GM19324 (cell line): ENCODE results near the gene ST8SIA3.
"Not testable (repeated sequence)": the region's sequence is repeated elsewhere in the genome, so short reads cannot be mapped to it uniquely, and the experiment has no call there.

Experiments
- ATAC-seq: cut with Tn5 transposase; IDR thresholded peaks from one replicate; pipeline ENCODE4 v1.9.1; 2021; ENCODE audit warnings: mild to moderate bottlenecking, moderate library complexity; ENCODE audit not compliant: unreplicated experiment, low FRiP score

Gene ST8SIA3

DNA sequence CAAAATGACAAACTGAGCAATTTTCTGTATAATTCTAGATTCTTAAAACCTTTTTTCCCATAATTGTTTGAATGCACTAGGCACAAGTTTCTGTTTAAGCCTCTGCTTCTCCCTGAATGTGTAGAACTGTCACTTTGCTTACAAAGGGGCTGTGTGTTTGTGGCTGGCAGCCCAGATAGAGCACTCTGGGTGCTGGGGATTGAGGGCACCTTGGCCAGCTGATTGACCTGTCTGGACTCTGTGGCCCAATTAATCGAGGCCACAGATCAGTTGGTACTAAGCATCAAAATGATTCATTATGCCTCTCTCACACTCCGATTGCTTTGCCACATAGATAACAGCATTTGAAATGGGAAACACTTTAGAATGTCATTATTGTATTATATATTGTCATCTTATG is 12.1 kb downstream of the ST8SIA3 start:
- no peak for ATAC-seq

DNA sequence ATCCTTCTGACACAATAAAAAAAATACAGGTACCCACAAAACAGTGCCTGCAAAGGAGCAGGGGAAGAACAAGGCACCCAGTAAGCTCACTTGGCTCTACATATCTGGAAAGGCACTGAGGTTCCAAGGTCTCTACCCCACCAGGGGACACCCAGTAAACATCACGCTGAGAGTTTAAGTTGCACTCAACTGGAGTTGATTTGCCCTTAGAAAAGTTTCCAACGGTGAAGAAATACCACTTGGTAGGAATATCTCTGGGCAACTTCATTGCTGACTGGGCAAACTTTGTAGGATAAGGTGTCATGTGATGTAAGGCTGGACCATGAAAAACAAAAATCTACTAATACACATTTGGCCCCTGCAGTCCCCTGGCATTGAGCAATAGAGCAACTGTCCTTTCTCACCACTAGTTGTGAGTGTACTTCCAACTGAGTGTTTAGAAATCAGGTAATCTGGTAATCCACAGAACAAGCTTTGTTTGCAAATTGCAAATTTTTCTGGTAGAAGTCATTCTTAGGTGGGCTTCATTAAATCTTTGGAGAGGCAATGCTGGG is 14.2 kb downstream of the ST8SIA3 start:
- no peak for ATAC-seq

DNA sequence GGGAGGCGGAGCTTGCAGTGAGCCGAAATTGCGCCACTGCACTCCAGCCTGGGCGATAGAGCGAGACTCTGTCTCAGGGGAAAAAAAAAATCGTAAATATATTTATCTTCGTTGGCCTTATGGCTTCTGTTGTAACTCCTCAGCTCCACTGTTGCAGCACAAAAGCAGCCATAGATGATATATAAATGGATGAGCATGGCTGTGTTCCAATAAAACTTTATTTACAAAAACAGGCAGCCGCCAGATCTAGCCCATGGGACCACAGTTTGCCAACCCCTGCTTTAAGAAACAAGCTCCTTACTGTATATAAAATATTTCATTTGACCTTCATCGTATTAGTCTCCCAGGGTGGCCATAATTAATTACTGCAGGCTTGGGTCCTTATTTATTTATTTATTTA is 20.1 kb downstream of the ST8SIA3 start:
- ATAC-seq, result no peak

DNA sequence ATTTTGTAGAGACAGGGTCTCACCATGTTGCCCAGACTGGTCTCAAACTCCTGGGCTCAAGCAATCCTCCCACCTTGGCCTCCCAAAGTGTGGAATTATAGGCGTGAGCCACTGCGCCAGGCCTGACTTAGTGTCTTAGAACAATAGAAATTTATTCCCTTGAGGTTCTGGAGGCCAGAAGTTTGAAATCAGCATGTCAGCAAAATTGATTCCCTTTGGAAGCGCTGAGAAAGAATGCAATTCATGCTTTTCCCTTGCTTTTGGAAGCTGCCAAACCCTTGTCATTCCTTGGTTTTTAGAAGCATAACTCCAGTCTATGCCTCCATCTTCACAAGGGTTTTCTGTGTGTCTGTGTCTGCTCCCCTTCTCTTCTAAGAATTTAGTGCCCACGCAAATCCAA is 20.7 kb downstream of the ST8SIA3 start:
- no peak for ATAC-seq

DNA sequence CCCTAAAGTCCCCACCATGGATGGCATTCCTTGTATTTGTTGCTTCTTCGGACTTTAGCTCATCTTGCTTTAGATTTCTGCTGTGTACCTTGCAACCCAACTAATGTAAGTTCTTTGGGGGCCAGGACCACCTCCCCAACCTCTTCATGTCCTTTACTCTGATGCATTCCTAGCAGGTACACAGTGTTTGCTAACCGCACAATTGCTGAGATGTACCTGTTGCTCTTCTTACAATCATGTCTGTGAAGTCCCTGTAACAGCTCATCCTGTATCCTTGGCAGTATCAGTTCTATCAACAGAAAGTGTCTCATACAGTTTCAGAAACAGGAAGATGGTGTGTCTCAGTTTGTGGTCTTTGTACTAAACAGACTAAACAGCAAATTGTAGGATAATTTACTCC is 24.1 kb downstream of the ST8SIA3 start:
- no peak for ATAC-seq

DNA sequence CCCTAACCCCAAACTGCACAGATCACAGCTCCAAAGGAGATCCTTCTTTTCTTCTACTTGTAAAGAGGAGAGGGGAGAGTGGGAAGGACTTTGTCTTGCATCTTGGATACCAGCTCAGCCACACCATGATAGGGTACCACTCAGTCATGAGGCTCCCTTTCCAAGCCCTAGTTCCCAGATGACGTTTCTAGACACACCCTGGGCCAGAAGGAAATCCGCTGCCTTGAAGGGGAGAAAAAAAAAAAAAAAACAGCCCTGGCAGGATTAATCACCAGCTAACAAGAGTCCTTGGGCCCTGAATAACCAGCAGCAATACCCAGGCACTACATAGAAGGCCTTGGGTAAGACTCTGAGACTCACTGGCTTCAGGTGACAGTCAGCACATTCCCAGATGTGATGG is 36.9 kb downstream of the ST8SIA3 start:
- no peak for ATAC-seq

DNA sequence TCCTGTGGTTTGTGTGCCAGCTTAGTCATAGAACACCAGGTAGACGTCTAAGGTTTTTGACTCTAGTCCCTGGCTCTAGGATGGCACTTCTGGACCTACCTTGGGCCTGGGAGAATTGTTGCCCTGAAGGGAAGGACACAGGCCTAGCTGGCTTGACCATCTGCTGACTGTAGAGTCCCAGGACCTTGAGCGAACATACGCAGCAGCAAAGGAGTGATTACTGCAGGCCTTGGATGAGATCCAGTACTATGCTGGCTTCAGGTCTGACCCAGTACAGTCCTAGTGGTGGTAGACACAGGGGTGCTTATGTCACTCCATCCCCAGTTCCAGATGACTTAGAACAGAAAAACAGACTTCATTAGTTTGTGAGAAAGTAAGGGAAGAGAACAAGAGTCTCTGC is 37.7 kb downstream of the ST8SIA3 start:
- no peak for ATAC-seq

DNA sequence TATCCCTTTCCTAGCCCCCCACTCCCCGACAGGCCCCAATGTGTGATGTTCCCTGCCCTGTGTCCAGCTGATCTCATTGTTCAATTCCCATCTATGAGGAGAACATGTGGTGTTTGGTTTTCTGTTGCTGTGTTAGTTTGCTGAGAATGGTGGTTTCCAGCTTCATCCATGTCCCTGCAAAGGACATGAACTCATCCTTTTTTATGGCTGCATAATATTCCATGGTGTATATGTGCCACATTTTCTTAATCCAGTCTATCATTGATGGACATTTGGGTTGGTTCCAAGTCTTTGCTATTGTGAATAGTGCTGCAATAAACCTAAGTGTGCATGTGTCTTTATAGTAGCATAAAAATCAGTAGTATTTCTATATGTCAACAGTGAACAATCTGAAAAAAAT is 42.4 kb downstream of the ST8SIA3 start:
- ATAC-seq, result not testable (repeated sequence)

DNA sequence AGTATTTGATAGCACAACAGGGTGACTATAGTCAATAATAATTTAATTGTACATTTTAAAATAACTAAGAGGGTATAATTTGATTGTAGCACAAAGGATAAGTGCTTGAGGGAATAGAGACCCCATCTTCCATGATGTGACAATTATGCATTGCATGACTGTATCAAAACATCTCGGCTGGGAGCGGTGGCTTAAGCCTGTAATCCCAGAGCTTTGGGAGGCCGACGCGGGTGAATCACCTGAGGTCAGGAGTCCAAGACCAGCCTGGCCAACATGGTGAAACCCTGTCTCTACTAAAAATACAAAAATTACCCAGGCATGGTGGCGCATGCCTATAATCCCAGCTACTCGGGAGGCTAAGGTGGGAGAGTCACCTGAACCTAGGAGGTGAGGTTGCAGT is 44.5 kb downstream of the ST8SIA3 start:
- ATAC-seq, result not testable (repeated sequence)

DNA sequence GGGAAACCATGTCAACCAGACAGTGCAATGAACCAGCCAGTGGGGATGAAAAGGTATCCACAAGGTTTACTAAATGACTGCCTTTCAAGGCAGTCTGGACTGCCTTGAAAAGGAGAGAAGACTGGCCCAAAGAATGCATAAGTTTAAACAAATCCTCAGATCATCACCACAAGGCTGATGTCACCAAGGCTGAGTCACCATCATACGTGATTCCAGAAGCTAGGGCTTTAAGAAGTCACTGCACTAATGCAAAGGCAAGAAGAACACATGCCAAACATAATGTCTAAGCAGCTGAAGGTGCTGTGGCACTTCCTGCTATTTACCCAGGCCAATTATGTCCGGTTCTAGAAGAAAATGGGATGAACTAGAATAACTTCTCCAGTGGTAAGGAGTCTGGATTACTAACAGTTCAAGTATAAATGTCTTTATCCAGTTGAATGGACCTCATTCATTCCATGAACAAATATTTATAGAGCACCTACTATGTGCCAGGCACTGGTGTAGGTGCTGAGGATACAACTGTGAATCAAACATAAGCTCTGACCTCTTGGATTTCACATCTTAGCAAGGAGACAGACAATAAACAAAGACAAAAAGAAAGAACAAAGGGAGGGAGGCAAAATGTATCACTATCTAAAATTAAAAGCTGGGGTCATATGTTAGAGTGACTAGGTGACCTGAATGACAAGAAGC is 45.2 kb downstream of the ST8SIA3 start:
- no peak for ATAC-seq

DNA sequence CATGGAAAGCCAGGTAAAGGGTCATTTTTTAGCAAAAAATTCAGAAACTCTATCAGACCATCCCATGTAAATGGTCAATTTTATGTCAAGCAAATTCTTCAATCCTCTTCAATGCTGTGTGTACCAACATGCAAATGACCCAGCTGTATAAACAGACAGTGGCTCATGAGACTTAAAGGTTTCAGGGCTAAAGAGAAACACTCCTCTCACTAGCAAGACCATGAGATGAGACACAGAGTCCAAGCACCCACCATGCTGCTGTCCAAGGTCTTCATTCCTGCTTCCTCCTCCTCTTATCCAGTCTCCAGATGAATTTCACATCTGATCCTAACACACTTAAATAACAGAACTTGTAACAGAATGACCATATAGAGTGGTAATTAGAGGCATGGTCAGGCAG is 52.0 kb downstream of the ST8SIA3 start:
- no peak for ATAC-seq

DNA sequence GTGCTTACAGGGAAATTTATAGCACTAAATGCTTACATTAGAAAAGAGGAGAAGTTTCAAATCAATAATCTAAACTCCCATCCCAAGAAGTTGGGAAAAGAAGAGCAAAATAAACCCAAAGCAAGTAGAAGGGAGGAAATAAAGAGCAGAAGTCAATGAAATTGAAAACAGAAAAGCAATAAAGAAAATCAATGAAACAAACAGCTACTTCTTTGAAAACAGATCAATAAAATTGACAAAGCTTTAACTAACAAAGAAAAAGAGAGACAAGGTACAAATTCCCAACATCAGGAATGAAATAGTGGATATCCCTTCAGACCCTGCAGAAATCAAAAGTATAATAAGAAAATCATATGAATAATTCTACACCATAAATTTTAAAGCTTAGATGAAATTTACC is 57.3 kb downstream of the ST8SIA3 start:
- ATAC-seq, result no peak

DNA sequence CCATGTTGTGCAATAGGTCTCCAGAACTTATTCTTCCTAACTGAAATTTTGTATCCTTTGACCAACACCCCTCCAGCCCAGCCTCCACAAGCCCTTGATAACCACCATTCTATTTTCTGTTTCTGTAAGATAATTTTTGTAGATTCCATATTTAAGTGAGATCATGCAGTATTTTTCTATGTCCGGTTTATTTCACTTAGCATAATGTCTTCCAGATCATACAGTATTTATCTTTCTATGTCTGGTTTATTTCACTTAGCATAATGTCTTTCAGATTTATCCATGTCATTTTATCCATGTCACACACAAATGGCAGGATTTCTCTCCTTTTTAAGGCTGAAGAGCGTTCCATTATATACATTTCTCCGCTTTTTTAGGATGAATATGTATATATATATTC is 58.4 kb downstream of the ST8SIA3 start:
- no peak for ATAC-seq

DNA sequence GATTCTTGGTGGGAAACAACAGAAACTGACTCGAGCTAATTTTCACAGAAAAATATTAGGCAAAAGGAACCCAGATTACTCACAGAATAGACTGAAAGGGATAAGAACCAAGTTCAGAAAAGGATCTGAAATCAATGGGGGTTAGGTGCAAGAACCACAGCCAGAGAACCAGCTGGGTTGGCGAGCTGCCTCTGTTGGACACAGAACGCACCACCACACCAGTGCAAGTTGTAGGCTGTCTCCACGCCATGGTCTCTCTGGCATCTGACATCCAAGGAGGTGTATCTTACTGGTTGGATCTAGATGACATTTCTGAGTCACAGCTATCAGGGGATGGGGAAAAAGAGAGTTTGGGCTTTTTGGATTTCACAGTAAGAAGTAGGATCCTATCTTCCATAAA is 64.2 kb downstream of the ST8SIA3 start:
- ATAC-seq, result no peak
